DND-41 (cell line): ENCODE results near the gene COX7B2.

Experiments used
- ATAC-seq: fragments of 200-7000 bp; cut with Tn5 transposase; 3 replicates; pipeline ENCODE4 v1.9.1; 2021; ENCODE audit warnings: low read depth; ENCODE audit not compliant: insufficient read depth
- DNase-seq: peaks from one replicate; pipeline ENCODE4 v3.0.0-alpha.2; 2020
- H2AFZ ChIP-seq: 2 replicates; pipeline ENCODE4 v1.6.0; 2012; ENCODE audit warnings: low read depth, low read length
- H3K27ac ChIP-seq: 2 replicates; pipeline ENCODE4 v1.5.1; 2012; ENCODE audit warnings: low read length, inconsistent platforms
- H3K27me3 ChIP-seq: fragments of 200-600 bp; sonication (generic); 2 replicates; pipeline ENCODE4 v1.6.0; 2012; ENCODE audit warnings: low read length, mild to moderate bottlenecking, inconsistent platforms; ENCODE audit not compliant: insufficient read depth, poor library complexity
- H3K36me3 ChIP-seq: 2 replicates; pipeline ENCODE4 v1.5.1; 2012; ENCODE audit warnings: low read length, inconsistent platforms; ENCODE audit not compliant: insufficient read depth
- H3K4me1 ChIP-seq: 2 replicates; pipeline ENCODE4 v1.5.1; 2012; ENCODE audit warnings: mild to moderate bottlenecking, low read length; ENCODE audit not compliant: insufficient read depth
- H3K4me2 ChIP-seq: 2 replicates; pipeline ENCODE4 v1.6.0; 2012; ENCODE audit warnings: mild to moderate bottlenecking, moderate library complexity, low read length, inconsistent platforms; ENCODE audit not compliant: insufficient read depth
- H3K4me3 ChIP-seq, 2 experiments: fragments of 200-600 bp in 1 of 2; shearing (Covaris generic) in 1 of 2; 2 replicates each; pipeline ENCODE4 v1.5.1; 2012 to 2016; ENCODE audit warnings: inconsistent platforms in 2 of 2, low read length in 2 of 2, mild to moderate bottlenecking in 2 of 2, low read depth in 1 of 2, moderate library complexity in 1 of 2
- H3K79me2 ChIP-seq: 2 replicates; pipeline ENCODE4 v1.6.0; 2012; ENCODE audit warnings: low read length, inconsistent platforms; ENCODE audit not compliant: insufficient read depth
- H3K9ac ChIP-seq: 2 replicates; pipeline ENCODE4 v1.6.0; 2012; ENCODE audit warnings: low read depth, mild to moderate bottlenecking, inconsistent platforms, low read length, moderate library complexity
- H3K9me3 ChIP-seq: 2 replicates; pipeline ENCODE4 v1.5.1; 2012; ENCODE audit warnings: low read length, moderate library complexity, mild to moderate bottlenecking, inconsistent platforms; ENCODE audit not compliant: insufficient read depth, severe bottlenecking
- H4K20me1 ChIP-seq: 2 replicates; pipeline ENCODE4 v1.6.0; 2012; ENCODE audit warnings: low read length; ENCODE audit not compliant: insufficient read depth
- CTCF ChIP-seq: IDR thresholded peaks from 2 replicates; pipeline ENCODE4 v1.5.1; 2012; ENCODE audit warnings: borderline replicate concordance, low read length, moderate library complexity, mild to moderate bottlenecking; ENCODE audit not compliant: poor library complexity, severe bottlenecking; ENCODE audit errors: extremely low read depth
- EZH2 ChIP-seq: IDR thresholded peaks from 3 replicates; pipeline ENCODE4 v1.6.1; 2012; ENCODE audit warnings: borderline replicate concordance, low read depth, mild to moderate bottlenecking, moderate library complexity, low read length, inconsistent platforms; ENCODE audit not compliant: severe bottlenecking

The COX7B2 gene

GRCh38 chr4:46930891-46931290 is 21.8 kb upstream of the COX7B2 start:
- DNase-seq (no peak), ATAC-seq (no peak)
- Histone ChIP-seq H3K27ac (no peak overlapping the region), H3K9me3 (no peaks in the 10 kb centered on the region), H3K36me3 (no peaks in the 10 kb centered on the region), H3K4me2 (no peak overlapping the region), H2AFZ (no peak overlapping the region), H3K9ac (no peak overlapping the region), H3K4me3 (no peak overlapping the region), H3K4me1 (no peaks in the 10 kb centered on the region), H4K20me1 (no peaks in the 10 kb centered on the region), H3K79me2 (no peaks in the 10 kb centered on the region), H3K27me3 (peaks cover 4% of the 10 kb centered on the region)
- TF ChIP-seq CTCF, result no peak
- no peak for TF ChIP-seq EZH2

GRCh38 chr4:46927201-46927600 is 18.2 kb upstream of the COX7B2 start:
- H3K36me3 ChIP-seq, result no peaks in the 10 kb centered on the region
- ATAC-seq, result no peak
- H3K4me3 ChIP-seq, result no peak overlapping the region
- H3K79me2 ChIP-seq, result no peaks in the 10 kb centered on the region
- H3K4me2 ChIP-seq, result no peak overlapping the region
- no peak overlapping the region for H3K27ac ChIP-seq
- H4K20me1 ChIP-seq, result no peaks in the 10 kb centered on the region
- H3K9ac ChIP-seq, result no peak overlapping the region
- TF ChIP-seq EZH2, result no peak
- no peak for TF ChIP-seq CTCF
- no peaks in the 10 kb centered on the region for H3K4me1 ChIP-seq
- no peak for DNase-seq
- peaks cover 4% of the 10 kb centered on the region for H3K27me3 ChIP-seq
- no peak overlapping the region for H2AFZ ChIP-seq
- H3K9me3 ChIP-seq, result no peaks in the 10 kb centered on the region

- Histone ChIP-seq H3K9me3 (no peaks in the 10 kb centered on the region), H3K36me3 (no peaks in the 10 kb centered on the region), H4K20me1 (no peaks in the 10 kb centered on the region), H3K27ac (no peak overlapping the region), H3K27me3 (peaks cover 4% of the 10 kb centered on the region), H3K4me2 (no peak overlapping the region), H3K4me3 (no peak overlapping the region), H2AFZ (no peak overlapping the region), H3K9ac (no peak overlapping the region), H3K4me1 (no peaks in the 10 kb centered on the region), H3K79me2 (no peaks in the 10 kb centered on the region)
- TF ChIP-seq CTCF (no peak), EZH2 (no peak)
- no peak for DNase-seq
- no peak for ATAC-seq
These were observed 15.9 kb upstream of the COX7B2 start for GRCh38 chr4:46924789-46925529.
